ENCODE results near the gene PI3.

Gene PI3

GRCh38 chr20:45174434-45175364 lies at the start of gene PI3:
TSS of gene PI3 (plus strand) at chr20:45174902. CDS start at chr20:45174923, 21 bp downstream.
- Histone ChIP-seq H3K9me3 (ENCODE audit: insufficient read depth, low read length) (no peaks in the 10 kb centered on the region), H3K4me2 (ENCODE audit: low read depth, low read length, poor library complexity, severe bottlenecking) (no peak within 1 kb of the TSS), H4K20me1 (ENCODE audit: low read depth, low read length) (no peaks in the 10 kb centered on the region), H3K27me3 (ENCODE audit: low read length) (no peaks in the 10 kb centered on the region), H3K9me2 (replicated peaks; ENCODE audit: insufficient read depth, low read length) (no peaks in the 10 kb centered on the region), H2AFZ (ENCODE audit: low read depth, low read length, severe bottlenecking) (no peak within 1 kb of the TSS), H3F3A (ENCODE audit: insufficient read depth) (no peaks in the 10 kb centered on the region), H3K27ac (ENCODE audit: low read depth, low read length) (no peak within 1 kb of the TSS), H3K9ac (ENCODE audit: low read length) (no peak within 1 kb of the TSS), H3K4me3 (ENCODE audit: insufficient read depth, low read length, poor library complexity, severe bottlenecking) (no peak within 1 kb of the TSS), H3K36me3 (ENCODE audit: low read length) (no peaks in the 10 kb centered on the region), H3K79me2 (ENCODE audit: insufficient read depth, low read length) (no peaks in the 10 kb centered on the region)
- no peak for TF ChIP-seq CTCF (IDR thresholded peaks at IDR 0.05; ENCODE audit: insufficient read depth, low read length, poor library complexity, severe bottlenecking)
- no peak for TF ChIP-seq EZH2phosphoT487 (conservative IDR thresholded peaks at IDR 0.05; ENCODE audit: low read length)

GRCh38 chr20:45128099-45128498 lies 46.6 kb upstream of the PI3 start:
- Histone ChIP-seq H3K9ac (ENCODE audit: low read length) (no peak overlapping the region), H3K4me3 (ENCODE audit: insufficient read depth, low read length, poor library complexity, severe bottlenecking) (no peak overlapping the region), H4K20me1 (ENCODE audit: low read depth, low read length) (no peaks in the 10 kb centered on the region), H3F3A (ENCODE audit: insufficient read depth) (no peaks in the 10 kb centered on the region), H3K9me2 (replicated peaks; ENCODE audit: insufficient read depth, low read length) (no peaks in the 10 kb centered on the region), H3K27ac (ENCODE audit: low read depth, low read length) (no peak overlapping the region), H3K79me2 (ENCODE audit: insufficient read depth, low read length) (no peaks in the 10 kb centered on the region), H3K4me2 (ENCODE audit: low read depth, low read length, poor library complexity, severe bottlenecking) (no peak overlapping the region), H3K9me3 (ENCODE audit: insufficient read depth, low read length) (no peaks in the 10 kb centered on the region), H2AFZ (ENCODE audit: low read depth, low read length, severe bottlenecking) (no peak overlapping the region), H3K27me3 (ENCODE audit: low read length) (no peaks in the 10 kb centered on the region), H3K36me3 (ENCODE audit: low read length) (no peaks in the 10 kb centered on the region)
- TF ChIP-seq CTCF (IDR thresholded peaks at IDR 0.05; ENCODE audit: insufficient read depth, low read length, poor library complexity, severe bottlenecking): no peak
- no peak for TF ChIP-seq EZH2phosphoT487 (conservative IDR thresholded peaks at IDR 0.05; ENCODE audit: low read length)

GRCh38 chr20:45136911-45137310 lies 37.8 kb upstream of the PI3 start:
- Histone ChIP-seq H2AFZ (ENCODE audit: low read depth, low read length, severe bottlenecking) (no peak overlapping the region), H3K4me2 (ENCODE audit: low read depth, low read length, poor library complexity, severe bottlenecking) (no peak overlapping the region), H3F3A (ENCODE audit: insufficient read depth) (no peaks in the 10 kb centered on the region), H3K27me3 (ENCODE audit: low read length) (no peaks in the 10 kb centered on the region), H3K9me2 (replicated peaks; ENCODE audit: insufficient read depth, low read length) (no peaks in the 10 kb centered on the region), H3K9ac (ENCODE audit: low read length) (no peak overlapping the region), H3K27ac (ENCODE audit: low read depth, low read length) (no peak overlapping the region), H3K9me3 (ENCODE audit: insufficient read depth, low read length) (no peaks in the 10 kb centered on the region), H3K79me2 (ENCODE audit: insufficient read depth, low read length) (no peaks in the 10 kb centered on the region), H3K4me3 (ENCODE audit: insufficient read depth, low read length, poor library complexity, severe bottlenecking) (no peak overlapping the region), H3K36me3 (ENCODE audit: low read length) (no peaks in the 10 kb centered on the region), H4K20me1 (ENCODE audit: low read depth, low read length) (no peaks in the 10 kb centered on the region)
- no peak for TF ChIP-seq CTCF (IDR thresholded peaks at IDR 0.05; ENCODE audit: insufficient read depth, low read length, poor library complexity, severe bottlenecking)
- TF ChIP-seq EZH2phosphoT487 (conservative IDR thresholded peaks at IDR 0.05; ENCODE audit: low read length): no peak
